Frontal cortex (tissue), 4 donors: ENCODE results near the gene PKNOX1. TPM values are rescaled to one million over a fixed set of nuclear protein-coding genes. Genes with fewer than 3 reads are reported as not detected.
"Not testable (repeated sequence)": the region's sequence is repeated elsewhere in the genome, so short reads cannot be mapped to it uniquely, and the experiment has no call there.

Experiments used
- DNase-seq, 2 donors: peaks; one replicate each; pipeline ENCODE4 v3.0.0; 2012; ENCODE audit warnings: low spot score in 2 of 2
- FAIRE-seq: peaks from 2 replicates; lab custom pipeline; 2012; peaks lifted over from hg19 to GRCh38; lab: Jason Lieb, UNC
- total RNA-seq: library from RNA; depleted of rRNA; stranded (reverse); fragments of >200 nt; gene quantifications from one replicate; pipeline ENCODE4 v1.2.3, GENCODE V29; 2014
- donor health status: control.
- donor health status: control.
- donor health status: control.

Gene PKNOX1, protein sequence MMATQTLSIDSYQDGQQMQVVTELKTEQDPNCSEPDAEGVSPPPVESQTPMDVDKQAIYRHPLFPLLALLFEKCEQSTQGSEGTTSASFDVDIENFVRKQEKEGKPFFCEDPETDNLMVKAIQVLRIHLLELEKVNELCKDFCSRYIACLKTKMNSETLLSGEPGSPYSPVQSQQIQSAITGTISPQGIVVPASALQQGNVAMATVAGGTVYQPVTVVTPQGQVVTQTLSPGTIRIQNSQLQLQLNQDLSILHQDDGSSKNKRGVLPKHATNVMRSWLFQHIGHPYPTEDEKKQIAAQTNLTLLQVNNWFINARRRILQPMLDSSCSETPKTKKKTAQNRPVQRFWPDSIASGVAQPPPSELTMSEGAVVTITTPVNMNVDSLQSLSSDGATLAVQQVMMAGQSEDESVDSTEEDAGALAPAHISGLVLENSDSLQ
- total RNA-seq, result 23.2 TPM

DNA sequence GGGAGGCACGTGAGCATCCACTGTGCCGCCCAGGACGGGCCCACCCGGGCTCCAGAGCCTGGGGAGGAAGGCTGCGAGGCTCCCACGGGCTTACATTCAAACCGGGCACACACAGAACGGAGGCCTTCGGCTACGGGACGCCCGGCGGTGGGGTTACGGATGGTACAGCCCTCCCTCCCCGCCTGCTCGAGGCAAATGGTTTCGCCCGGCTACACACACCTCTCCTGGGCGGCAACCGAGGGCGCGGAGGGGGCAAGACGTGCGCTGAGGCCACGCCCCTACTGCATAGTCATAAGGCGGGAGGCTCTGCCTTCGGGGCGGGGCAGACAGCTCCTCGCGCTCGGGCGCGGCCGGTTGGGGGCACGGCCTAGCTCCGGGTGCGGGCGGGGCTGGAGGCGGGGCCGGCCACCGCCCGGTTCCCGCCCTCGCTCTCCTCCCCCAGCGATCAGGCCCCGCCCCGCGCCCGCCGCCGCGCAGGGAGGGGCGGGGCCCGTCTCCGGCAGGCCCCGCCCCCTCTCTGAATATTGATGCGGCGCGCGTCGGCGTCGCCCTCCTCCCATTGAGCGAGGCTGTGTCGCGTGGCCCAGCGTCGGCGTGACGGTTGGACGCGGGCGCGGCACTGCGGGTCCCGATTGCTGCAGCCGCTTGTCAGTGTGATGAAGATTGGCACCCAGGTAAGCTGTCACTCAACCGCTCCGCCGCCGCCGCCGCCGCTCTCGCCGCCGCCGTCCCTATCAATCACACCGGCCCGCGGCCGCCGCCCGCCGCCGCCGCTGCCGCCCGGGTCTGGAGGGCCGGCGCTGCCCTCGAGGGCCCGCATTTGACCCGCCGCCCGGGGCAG lies at the start of gene PKNOX1:
TSS of gene PKNOX1 (plus strand) at position 572 of the 841 bp plus-strand sequence. CDS start 29,820 bp downstream, outside the sequence.
- DNase-seq (peak; percentile 99), FAIRE-seq (no peak)

- FAIRE-seq, result no peak
- no peak for DNase-seq
These were observed 49.0 kb upstream of the PKNOX1 start, which contains the start of gene ERVH48-1 for GRCh38 chr21:42925114-42925926. ERVH48-1 (minus strand) TSS chr21:42925630; CDS start chr21:42919006, 6,624 bp downstream.

DNA sequence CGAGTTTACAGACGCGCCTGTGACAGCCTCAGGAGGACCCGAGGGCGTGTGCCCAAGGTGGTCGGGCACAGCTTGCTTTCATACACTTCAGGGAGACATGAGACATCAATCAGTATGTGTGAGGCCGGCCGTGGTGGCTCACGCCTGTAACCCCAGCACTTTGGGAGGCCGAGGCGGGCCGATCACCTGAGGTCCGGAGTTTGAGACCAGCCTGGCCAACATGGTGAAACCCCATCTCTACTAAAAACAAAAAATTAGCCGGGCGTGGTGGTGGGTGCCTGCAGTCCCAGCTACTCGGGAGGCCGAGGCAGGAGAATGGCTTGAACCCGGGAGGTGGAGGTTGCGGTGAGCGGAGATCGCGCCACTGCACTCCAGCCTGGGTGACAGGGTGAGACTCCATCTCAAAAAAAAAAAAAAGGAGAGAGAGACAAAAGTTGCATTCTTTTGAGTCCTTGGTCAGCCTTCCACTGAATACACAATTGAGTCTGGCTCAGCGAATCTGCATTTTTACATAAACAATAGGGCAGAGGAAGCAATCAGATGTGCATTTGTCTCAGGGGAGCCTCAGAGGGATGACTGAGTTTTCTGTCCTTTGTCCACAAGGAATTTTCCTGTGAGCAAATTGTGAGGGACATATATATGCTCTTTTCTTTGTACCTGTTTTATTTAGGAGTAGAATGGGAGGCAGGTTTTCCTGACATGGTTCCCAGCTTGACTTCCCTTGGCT lies 46.7 kb upstream of the PKNOX1 start:
- FAIRE-seq, DNase-seq: not testable (repeated sequence)

- no peak for FAIRE-seq
- DNase-seq, result no peak
These were observed 44.4 kb upstream of the PKNOX1 start for GRCh38 chr21:42929969-42930368.

GRCh38 chr21:42931560-42932235 lies 42.7 kb upstream of the PKNOX1 start:
- no peak for FAIRE-seq
- no peak for DNase-seq

GRCh38 chr21:42932378-42933136 lies 41.8 kb upstream of the PKNOX1 start:
- not testable (repeated sequence) for FAIRE-seq, DNase-seq

DNA sequence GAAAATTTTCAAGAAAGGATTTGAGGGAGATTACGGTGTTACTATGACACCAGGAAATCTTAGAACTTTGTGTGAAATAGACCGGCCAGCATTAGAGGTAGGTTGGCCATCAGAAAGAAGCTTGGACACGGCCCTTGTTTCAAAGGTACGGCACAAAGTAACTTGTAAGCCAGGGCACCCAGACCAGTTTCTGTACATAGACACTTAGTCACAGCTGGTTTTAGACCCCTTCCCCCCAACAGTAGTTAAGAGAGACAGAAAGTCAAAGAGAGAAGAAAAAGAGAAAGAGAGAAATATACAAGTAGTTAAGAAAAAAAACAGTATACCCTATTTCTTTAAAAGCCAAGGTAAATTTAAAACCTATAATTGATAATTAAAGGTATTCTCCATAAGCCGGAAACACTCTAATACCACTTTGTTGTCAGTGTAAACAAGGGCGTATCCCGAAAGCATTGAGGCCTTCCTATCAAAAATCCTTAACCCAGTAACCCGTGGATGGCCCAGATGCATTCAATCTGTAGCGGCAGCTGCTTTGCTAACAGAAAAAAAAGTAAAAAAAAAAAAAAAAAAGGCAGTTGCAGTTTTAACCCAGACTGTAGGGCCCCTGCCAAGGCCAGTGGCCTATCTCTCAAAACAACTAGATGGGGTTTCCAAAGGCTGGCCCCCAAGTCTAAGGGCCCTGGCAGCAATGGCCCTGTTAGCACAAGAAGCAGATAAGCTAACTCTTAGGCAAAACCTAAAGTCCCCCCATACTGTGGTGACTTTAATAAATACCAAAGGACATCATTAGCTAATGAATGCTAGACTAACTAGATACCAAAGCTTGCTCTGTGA lies 41.0 kb upstream of the PKNOX1 start:
- not testable (repeated sequence) for FAIRE-seq, DNase-seq

DNA sequence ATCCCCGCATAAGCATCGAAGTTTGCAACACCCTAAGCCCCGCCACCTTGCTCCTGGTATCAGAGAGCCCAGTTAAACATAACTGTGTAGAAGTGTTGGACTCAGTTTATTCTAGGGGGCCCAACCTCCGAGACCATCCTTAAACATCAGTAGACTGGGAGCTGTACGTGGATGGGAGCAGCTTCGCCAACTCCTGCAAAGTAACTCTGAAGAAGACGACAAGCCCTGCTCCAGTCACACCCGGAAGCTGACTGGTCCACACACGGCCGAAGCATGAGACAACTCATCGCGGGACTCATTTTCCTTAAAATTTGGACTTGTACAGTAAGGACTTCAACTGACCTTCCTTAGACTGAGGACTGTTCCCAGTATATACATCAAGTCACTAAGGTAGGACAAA lies 40.4 kb upstream of the PKNOX1 start:
- not testable (repeated sequence) for DNase-seq, FAIRE-seq

GRCh38 chr21:42936360-42936759 lies 38.0 kb upstream of the PKNOX1 start:
- not testable (repeated sequence) for FAIRE-seq, DNase-seq

- DNase-seq, FAIRE-seq: not testable (repeated sequence)
These were observed 37.1 kb upstream of the PKNOX1 start for GRCh38 chr21:42937034-42937940.

GRCh38 chr21:42937960-42938605 lies 36.3 kb upstream of the PKNOX1 start:
- DNase-seq (no peak), FAIRE-seq (no peak)

- DNase-seq, FAIRE-seq: not testable (repeated sequence)
These were observed 35.8 kb upstream of the PKNOX1 start for GRCh38 chr21:42938606-42938995.

GRCh38 chr21:42939582-42940413 lies 34.6 kb upstream of the PKNOX1 start:
- DNase-seq, result peak; percentile 40 to 69
- no peak for FAIRE-seq

GRCh38 chr21:42941696-42942085 lies 32.7 kb upstream of the PKNOX1 start:
- no peak for DNase-seq
- FAIRE-seq, result no peak

- no peak for DNase-seq
- FAIRE-seq, result no peak
These were observed 32.1 kb upstream of the PKNOX1 start for GRCh38 chr21:42942244-42942643.
